NCI-H2107 (cell line): ENCODE results near the gene TRIM15.
"Not testable (repeated sequence)": the region's sequence is repeated elsewhere in the genome, so short reads cannot be mapped to it uniquely, and the experiment has no call there.

Experiments
- DNase-seq: peaks from one replicate; lab custom pipeline; 2025; lab: John Stamatoyannopoulos, UW

TRIM15 gene

DNA sequence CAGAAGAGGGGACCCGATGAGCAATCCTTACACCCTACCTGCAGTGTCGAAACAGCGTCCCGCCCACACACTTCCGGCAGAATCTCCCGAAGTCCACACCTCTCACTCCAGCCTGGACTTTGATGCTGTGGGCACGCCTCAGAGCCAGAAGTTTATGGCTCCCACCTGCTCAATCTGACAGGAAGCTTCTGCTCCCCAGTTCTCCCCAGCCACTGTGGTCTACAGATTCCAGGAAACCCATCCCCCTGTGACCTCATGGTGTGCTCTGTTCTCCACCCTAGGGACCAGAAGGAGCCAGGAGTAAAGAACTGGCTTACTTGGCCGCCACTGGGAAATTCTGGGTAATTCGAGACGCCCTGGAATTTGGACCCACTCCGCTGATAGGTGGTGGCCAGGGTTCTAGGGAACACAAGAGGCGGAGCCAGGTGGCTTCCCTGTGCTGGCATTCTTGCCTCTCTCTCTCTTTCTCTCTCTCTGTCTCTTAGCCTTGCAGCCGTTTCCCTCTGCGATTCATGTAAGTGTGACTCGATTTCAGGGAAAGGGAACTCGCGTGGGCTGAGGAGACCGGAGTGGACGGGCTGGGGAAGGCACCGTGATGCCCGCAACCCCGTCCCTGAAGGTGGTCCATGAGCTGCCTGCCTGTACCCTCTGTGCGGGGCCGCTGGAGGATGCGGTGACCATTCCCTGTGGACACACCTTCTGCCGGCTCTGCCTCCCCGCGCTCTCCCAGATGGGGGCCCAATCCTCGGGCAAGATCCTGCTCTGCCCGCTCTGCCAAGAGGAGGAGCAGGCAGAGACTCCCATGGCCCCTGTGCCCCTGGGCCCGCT lies at the start of gene TRIM15:
TRIM15 (plus strand) TSS at position 457 of the 828 bp plus-strand sequence; CDS start at position 596, 139 bp downstream.
- no peak for DNase-seq

DNA sequence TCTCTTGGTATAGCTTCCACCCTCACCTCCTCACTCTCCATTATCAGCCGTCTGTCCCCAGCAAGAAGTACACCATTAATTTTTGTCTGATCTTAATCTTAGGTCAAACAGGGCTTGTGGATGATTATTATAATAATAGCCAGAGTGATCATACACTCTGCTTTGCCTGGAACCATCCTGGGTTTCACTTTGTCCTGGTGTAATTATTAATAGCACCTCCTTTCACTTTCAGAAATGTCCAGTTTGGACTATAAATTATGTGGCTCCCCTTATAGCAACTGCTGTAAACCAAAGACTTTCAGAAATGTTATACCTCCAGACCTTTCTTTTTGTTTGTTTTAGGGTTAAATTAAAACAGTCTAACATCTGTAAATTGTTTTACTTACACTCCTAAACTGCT lies 49.5 kb upstream of the TRIM15 start:
- DNase-seq: no peak

DNA sequence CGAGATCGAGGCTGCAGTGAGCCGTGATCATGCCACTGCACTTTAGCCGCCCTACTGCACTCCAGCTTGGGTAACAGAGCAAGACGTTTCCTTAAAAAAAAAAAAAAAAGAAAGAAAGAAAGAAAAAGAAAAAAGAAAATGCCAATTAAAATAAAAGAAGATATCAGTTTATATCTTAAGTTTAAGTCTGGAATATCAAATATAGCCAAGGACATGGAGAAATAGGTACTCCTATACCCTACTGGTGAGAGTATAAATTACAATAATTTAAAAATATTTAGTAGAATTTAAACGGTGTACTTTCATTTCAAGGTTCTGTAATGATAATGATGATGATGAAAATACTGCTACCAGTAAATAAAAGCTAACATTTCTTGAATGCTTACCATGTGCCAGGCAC lies 46.6 kb upstream of the TRIM15 start:
- DNase-seq: no peak

- DNase-seq: not testable (repeated sequence)
Measured at GRCh38 chr6:30118691-30119090, 44.7 kb upstream of the TRIM15 start.

DNA sequence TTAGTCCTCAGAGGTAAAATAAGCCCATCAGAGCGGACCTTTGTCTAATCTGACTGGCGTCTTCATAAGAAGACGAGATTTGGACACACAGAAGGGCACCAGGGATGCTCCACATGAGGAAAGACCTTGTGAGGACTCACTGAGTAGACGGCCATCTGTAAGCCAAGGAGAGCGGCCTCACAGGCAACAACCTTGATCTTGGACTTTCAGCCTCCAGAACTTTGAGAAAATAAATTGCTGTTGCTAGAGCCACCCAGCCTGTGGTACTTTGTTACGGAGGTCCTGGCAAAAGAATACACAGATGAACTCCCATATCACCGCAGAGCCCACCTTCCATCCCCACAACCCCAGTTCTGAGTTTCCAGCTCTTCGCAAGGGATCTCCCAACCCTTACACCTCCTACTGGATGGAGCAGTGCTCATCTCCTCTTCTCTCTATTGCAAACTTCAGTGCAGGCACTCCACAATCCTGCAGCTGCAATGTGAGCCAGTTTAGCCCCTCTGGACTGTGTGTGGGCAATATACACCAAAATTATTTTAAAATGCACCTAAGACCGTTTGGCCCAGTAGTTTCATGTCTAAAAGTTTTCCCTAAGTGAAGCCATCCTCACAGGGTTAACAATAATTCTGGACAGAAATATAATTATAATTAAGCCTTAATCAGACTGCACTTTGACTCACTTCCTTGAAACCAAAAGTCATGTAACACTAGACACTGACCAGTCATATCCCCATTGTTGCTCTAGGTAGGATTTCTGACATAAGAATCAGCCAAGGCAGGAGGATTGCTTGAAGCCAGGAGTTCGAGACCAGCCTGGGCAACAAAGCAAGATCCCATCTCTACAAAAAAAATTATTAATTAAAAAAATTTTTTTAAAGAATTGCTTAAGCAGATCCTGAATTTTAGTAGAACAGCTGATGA lies 41.6 kb upstream of the TRIM15 start:
- DNase-seq: no peak

DNA sequence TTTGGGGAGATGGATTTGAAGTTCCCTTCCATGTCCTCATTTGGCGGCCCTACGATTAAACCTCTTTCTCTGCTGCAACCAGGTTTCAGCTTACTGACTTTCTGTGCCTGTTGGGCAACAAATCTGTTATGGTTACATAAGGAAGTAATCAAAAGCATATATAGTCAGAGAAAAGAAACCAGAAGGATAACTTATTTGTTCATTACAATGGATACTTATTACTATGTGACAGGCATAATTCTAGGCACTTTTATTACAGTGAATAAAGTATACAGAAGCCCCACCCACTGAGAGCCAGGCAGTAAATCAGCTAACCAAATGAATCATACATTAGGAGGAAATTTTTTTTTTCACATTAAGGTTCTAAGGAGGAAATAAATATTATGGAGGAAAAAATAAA lies 40.8 kb upstream of the TRIM15 start:
- no peak for DNase-seq

- no peak for DNase-seq
Measured at GRCh38 chr6:30127238-30128093, 35.9 kb upstream of the TRIM15 start.

- DNase-seq: no peak
Measured at GRCh38 chr6:30129265-30130178, 33.8 kb upstream of the TRIM15 start.

DNA sequence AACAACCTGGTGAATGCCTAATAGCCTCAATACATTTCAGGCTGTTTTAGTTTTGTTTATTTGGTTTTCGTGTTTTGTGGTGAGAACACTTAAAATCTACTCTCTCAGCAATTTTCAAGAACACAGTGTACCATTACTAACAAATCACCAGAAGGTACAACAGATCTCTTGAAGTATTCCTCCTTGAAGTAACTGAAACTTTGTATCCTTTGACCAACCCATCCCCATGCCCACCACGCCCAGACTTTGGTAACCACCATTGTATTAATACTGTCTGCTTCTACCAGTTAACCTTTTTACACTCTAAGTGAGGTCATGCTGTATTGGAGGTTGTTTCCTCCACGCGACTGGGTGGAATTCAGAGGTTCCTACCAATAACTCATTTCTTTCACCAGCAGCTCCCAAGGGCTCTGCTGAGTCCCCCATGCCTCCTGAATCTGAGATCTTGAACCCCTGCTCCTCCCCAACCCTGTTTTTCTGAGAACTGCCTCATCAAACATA lies 33.1 kb upstream of the TRIM15 start:
- DNase-seq: no peak

- no peak for DNase-seq
Measured at GRCh38 chr6:30130887-30131862, 32.2 kb upstream of the TRIM15 start.

DNA sequence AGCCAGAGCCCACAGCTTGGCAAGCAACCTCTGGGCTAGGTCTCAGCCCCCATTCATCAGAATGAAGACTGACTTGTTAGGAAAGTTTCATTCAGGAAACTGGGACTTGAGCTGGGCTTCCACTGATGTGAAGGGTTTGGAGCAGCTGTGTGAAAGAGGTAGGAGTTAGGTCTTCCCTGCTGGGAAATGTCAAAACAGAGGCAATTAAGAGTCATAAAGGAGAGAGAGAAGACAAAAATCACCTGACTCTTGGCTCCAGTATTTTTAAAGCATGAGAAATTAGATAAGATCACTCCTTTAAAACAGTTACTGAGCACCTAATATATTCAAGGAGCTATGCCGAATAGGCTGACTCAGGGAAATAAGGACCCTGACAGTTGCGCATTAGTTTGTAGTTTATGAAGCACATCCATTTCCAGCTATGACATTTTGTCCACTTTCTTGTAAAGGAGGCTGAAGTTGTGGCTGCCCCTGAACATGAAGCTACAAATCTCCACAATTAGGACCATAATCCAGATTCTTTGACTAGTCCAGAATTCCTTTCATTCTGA lies 31.3 kb upstream of the TRIM15 start:
- no peak for DNase-seq

DNA sequence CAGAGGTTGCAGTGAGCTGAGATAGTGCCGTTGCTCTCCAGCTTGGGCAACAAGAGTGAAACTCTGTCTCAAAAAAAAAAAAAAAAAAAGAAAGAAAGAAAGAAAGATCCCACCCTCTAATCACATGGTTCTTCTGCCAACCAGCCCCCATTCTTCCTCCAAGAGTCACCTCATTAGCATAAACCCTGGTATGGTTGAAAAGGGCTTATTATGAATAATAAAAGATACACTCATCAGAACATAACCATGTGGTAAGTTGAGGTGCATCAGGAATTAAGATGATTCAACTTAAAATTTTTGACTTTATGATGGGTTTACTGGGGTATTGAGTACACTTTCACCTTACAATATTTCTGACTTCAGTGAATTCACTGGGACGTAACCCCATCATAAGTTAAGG lies 28.2 kb upstream of the TRIM15 start:
- DNase-seq: no peak

- DNase-seq: no peak
Measured at GRCh38 chr6:30135757-30136156, 27.6 kb upstream of the TRIM15 start, which contains the start of gene TRIM40. TSS of gene TRIM40 (plus strand) at chr6:30136140. CDS start at chr6:30137037, 897 bp downstream.

GRCh38 chr6:30136570-30137286 lies 26.6 kb upstream of the TRIM15 start:
- no peak for DNase-seq

DNA sequence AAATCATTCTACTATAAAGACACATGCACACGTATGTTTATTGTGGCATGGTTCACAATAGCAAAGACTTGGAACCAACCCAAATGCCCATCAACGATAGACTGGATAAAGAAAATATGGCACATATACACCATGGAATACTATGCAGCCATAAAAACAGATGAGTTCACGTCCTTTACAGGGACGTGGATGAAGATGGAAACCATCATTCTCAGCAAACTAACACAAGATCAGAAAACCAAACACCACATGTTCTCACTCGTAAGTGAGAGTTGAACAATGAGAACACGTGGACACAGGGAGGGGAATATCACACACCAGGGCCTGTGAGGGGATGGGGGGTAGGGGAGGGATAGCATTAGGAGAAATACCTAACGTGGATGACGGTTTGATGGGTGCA lies 23.1 kb upstream of the TRIM15 start:
- not testable (repeated sequence) for DNase-seq

- DNase-seq: no peak
Measured at GRCh38 chr6:30142665-30143064, 20.7 kb upstream of the TRIM15 start.

DNA sequence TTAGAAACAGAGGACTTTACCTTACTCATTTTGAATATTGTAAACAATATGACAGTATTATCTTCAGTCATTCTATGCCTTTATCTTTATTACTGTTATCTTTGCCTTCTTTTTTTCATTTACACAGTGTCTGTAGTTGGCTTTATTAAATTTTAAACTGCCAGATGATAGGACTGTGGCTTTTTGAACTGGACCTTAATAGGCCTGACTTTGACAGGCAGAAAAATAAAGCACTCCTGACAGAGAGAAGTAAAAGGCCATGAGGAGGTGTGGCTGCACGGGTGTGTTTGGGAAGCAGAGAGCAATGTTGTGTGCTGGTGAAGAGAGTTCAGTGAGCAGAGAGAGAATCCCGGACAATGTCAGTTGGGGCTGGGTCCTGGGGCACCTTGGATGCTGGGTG lies 19.6 kb upstream of the TRIM15 start:
- no peak for DNase-seq

DNA sequence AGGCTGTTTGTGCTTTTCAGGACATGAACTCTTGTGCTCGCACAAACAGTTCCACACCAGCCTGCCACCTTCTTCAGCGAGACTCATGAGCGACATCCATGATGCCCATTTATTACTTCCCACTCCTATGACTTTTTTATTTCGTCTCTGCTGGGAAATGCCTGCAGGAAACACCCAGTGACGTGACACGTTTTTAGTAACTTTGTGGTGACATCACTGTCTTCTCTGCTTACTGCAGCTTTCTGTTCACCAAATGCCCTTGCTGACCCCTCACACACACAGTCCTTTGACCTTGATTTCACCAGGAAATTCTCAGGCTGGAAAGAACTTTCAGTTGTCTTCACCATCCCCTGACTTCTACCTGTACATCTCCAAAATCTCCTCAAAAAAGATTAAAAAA lies 18.5 kb upstream of the TRIM15 start:
- DNase-seq: no peak
